Adrenal gland (tissue), 12 donors: ENCODE measurements around the gene FAM107A. TPM values are rescaled to one million over a fixed set of nuclear protein-coding genes. Genes with fewer than 3 reads are reported as not detected.

Experiments used
- DNase-seq, 7 donors: peaks; one replicate each; pipeline ENCODE4 v3.0.0-alpha.2; 2019 to 2020
- H3K27ac ChIP-seq, 5 donors: fragments of 200-600 bp; sonication (generic) in 4 of 5; 1 replicate in 3 of 5; 2 replicates in 2 of 5; pipeline versions ENCODE4 v1.5.1 to v1.8.0; 2016 to 2020; ENCODE audit warnings: mild to moderate bottlenecking in 1 of 5
- H3K27me3 ChIP-seq: fragments of 200-600 bp; 2 replicates; pipeline ENCODE4 v1.8.0; 2021
- H3K36me3 ChIP-seq, 2 donors: fragments of 200-600 bp; replicated peaks in 1 of 2; 1 replicate in 1 of 2; 2 replicates in 1 of 2; pipeline versions ENCODE4 v1.5.1 to v1.8.0; 2018 to 2022
- H3K4me1 ChIP-seq, 2 donors: fragments of 200-600 bp; replicated peaks in 1 of 2; 1 replicate in 1 of 2; 2 replicates in 1 of 2; pipeline versions ENCODE4 v1.5.1 to v1.8.0; 2018 to 2021
- H3K4me3 ChIP-seq, 4 donors: fragments of 200-600 bp; sonication (generic) in 3 of 4; one replicate each; pipeline ENCODE4 v1.5.1; 2016 to 2018
- H3K9me3 ChIP-seq, 3 donors: fragments of 200-600 bp; sonication (generic) in 1 of 3; replicated peaks in 1 of 3; 1 replicate in 2 of 3; 2 replicates in 1 of 3; pipeline versions ENCODE4 v1.5.1 to v1.8.0; 2016 to 2021
- CTCF ChIP-seq, 6 experiments: fragments of 450-650 bp in 4 of 6; fragments of 200-600 bp in 2 of 6; sonication (generic) in 1 of 6; IDR thresholded peaks; 1 replicate in 5 of 6; 2 replicates in 1 of 6; pipeline versions ENCODE4 v1.5.1 to v1.8.0; 2016 to 2021; ENCODE audit warnings: antibody characterized with exemption in 6 of 6, mild to moderate bottlenecking in 2 of 6, moderate library complexity in 1 of 6
- POLR2A ChIP-seq, 2 donors: fragments of 450-650 bp; IDR thresholded peaks; one replicate each; pipeline ENCODE4 v1.6.1; 2017; ENCODE audit warnings: antibody characterized with exemption in 2 of 2, mild to moderate bottlenecking in 2 of 2, moderate library complexity in 1 of 2
- WGBS, 4 donors: extraction: QIAGEN DNeasy Blood & Tissue Kit in 2 of 4; methylation state at CpG; one replicate each; pipeline versions ENCODE4 v1.1.5 to v1.1.7; 2013 to 2017; 5-methylcytosine and 5-hydroxymethylcytosine counted together
- intact Hi-C, 2 donors: fragments of 100-400 bp; cut with DNase I; formaldehyde crosslinking; loops; one replicate each; pipeline versions ENCODE4 v1.14.1 to v1.15.0; 2022 to 2023
- polyA plus RNA-seq, 3 donors: library from polyadenylated mRNA; stranded (reverse); fragments of 200-250 nt in 2 of 3; fragments of 350-450 nt in 1 of 3; fragmentation: Illumina TruSeq in 1 of 3; extraction: RNeasy Lipid Tissue Mini Kit (QIAGEN cat#74804) in 1 of 3; gene quantifications; one replicate each; pipeline ENCODE4 v1.2.3, GENCODE V29; 2013 to 2014
- total RNA-seq, 9 donors: library from RNA; depleted of rRNA in 4 of 9; stranded (reverse); fragments of >200 nt in 4 of 9; fragments of 120-200 nt in 1 of 9; fragmentation: NEBNext Ultra II Directional in 1 of 9; extraction: Animal tissue kit (Norgen Biotek cat#: 25700) in 1 of 9; gene quantifications; one replicate each; pipeline versions ENCODE4 v1.1.0 to v1.2.4, GENCODE V29; 2013 to 2023
- donor health status: healthy with polysubstance abuse.
- donor health status: Bipolar disorder and iron deficiency.
- donor health status: DM: yes; HTN: yes; CAD: no.
- donor health status: DM: no; HTN: no; CAD: no.
- donor health status: DM: no; HTN: no; CAD: no.
- donor health status: DM: yes; HTN: yes; CAD: no.

FAM107A gene
- total and polyA plus RNA-seq, 12 donors, result 1.2 to 12.5 (median 5.8) TPM

GRCh38 chr3:58621086-58621830 lies 44.1 kb upstream of the FAM107A start:
- no peaks in the 10 kb centered on the region for H3K4me1 ChIP-seq
- H3K36me3 ChIP-seq, result no peaks in the 10 kb centered on the region
- intact Hi-C loops, result loop anchor here in 1 of 2 donors (10.0 kb wide), 1 partner anchor 296 kb away; no protein-coding TSS in a partner anchor
- H3K27ac ChIP-seq, result no peak overlapping the region
- H3K27me3 ChIP-seq, result no peaks in the 10 kb centered on the region
- WGBS, 4 donors, result 89 to 93% (median 91%) methylated on average over 5 to 6 of the region's 6 CpGs
- H3K4me3 ChIP-seq, result no peak overlapping the region
- H3K9me3 ChIP-seq, result no peaks in the 10 kb centered on the region
- TF ChIP-seq POLR2A (IDR thresholded peaks at IDR 0.05) (no peak), CTCF (IDR thresholded peaks at IDR 0.05) (no peak)
- DNase-seq, result no peak

GRCh38 chr3:58620421-58620820 lies 43.2 kb upstream of the FAM107A start:
- H3K9me3 ChIP-seq, result no peaks in the 10 kb centered on the region
- no peaks in the 10 kb centered on the region for H3K36me3 ChIP-seq
- 81 to 96% (median 90%) methylated on average over 5 to 8 of the region's 8 CpGs for WGBS, 4 donors
- H3K27me3 ChIP-seq, result no peaks in the 10 kb centered on the region
- intact Hi-C loops, result loop anchor here in 1 of 2 donors (10.0 kb wide), 1 partner anchor 296 kb away; no protein-coding TSS in a partner anchor
- no peak overlapping the region for H3K4me3 ChIP-seq
- H3K27ac ChIP-seq, result peak overlapping the region in 1 of 5 donors; percentile 29
- DNase-seq, result no peak
- H3K4me1 ChIP-seq, result no peaks in the 10 kb centered on the region
- no peak for TF ChIP-seq POLR2A (IDR thresholded peaks at IDR 0.05)
- TF ChIP-seq CTCF (IDR thresholded peaks at IDR 0.05), result no peak

GRCh38 chr3:58617338-58617761 lies 40.2 kb upstream of the FAM107A start:
- TF ChIP-seq CTCF (IDR thresholded peaks at IDR 0.05) (no peak), POLR2A (IDR thresholded peaks at IDR 0.05) (no peak)
- no peaks in the 10 kb centered on the region for H3K9me3 ChIP-seq
- DNase-seq, result no peak
- intact Hi-C loops, result no loop called here
- WGBS, 4 donors, result 66 to 77% (median 71%) methylated on average over 8 of the region's 8 CpGs
- no peaks in the 10 kb centered on the region for H3K4me1 ChIP-seq
- no peaks in the 10 kb centered on the region for H3K36me3 ChIP-seq
- H3K4me3 ChIP-seq, result no peak overlapping the region
- H3K27ac ChIP-seq, result peak overlapping the region in 1 of 5 donors; percentile 65
- H3K27me3 ChIP-seq, result no peaks in the 10 kb centered on the region

GRCh38 chr3:58613236-58614132 lies 36.3 kb upstream of the FAM107A start:
- Histone ChIP-seq H3K27ac (no peak overlapping the region), H3K36me3 (no peaks in the 10 kb centered on the region), H3K4me3 (no peak overlapping the region), H3K27me3 (no peaks in the 10 kb centered on the region), H3K9me3 (no peaks in the 10 kb centered on the region), H3K4me1 (no peaks in the 10 kb centered on the region)
- TF ChIP-seq POLR2A (IDR thresholded peaks at IDR 0.05) (no peak), CTCF (IDR thresholded peaks at IDR 0.05) (no peak)
- DNase-seq, result no peak
- intact Hi-C loops, result no loop called here
- WGBS, 4 donors, result 65 to 81% (median 74%) methylated on average over 3 to 7 of the region's 7 CpGs
